RPMI7951 (cell line): ENCODE data around the gene MZT2B. TPM values are rescaled to one million over a fixed set of nuclear protein-coding genes. Genes with fewer than 3 reads are reported as not detected.
"Not testable (repeated sequence)": the region's sequence is repeated elsewhere in the genome, so short reads cannot be mapped to it uniquely, and the experiment has no call there.

Source experiments
- DNase-seq: peaks from one replicate; pipeline ENCODE4 v3.0.0-alpha.2; 2012; ENCODE audit warnings: low read depth
- total RNA-seq: library from RNA; depleted of rRNA; stranded (reverse); fragments of >200 nt; shearing (Covaris generic); gene quantifications from 2 replicates; pipeline ENCODE4 v1.2.3, GENCODE V29; 2014

Gene MZT2B
- total RNA-seq, 1 experiment from 2014 or later, result 192 TPM

DNA sequence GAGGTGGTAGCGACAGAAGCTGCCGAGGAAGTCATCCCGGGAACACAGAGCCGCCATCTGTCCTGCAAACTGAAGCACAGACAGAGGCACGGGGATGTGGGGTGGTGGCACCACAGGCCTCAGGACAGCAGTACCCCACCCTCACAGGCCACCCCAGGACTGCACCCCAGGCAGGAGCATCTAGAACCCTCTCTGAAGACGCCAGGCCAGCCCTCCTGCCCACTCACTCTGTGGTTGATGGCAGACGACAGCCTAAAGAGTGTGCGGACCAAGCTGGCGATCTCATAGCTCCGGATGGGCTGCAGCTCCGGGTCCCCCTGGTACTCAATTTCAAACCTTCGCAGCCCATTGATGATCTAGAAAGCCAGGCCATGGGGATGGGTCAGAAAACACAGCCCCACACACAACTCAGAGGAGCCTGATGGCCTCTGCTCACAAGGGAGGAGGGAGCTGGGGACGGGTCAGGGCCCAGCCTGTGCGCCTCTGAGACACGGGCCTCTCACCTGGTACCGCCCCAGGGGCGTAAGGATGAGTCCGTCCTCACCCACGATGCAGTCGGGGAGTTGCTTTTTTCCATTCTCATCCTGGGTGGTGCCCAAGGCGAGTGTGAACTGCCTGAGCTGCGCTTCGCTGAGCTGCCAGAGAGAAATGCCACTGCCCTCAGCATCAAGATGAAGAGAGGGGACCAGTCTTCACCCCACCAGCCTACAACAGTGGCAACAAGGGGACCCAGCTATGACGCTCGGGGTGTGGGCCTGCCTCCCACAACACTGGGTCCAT is 29.1 kb upstream of the MZT2B start:
- no peak for DNase-seq

DNA sequence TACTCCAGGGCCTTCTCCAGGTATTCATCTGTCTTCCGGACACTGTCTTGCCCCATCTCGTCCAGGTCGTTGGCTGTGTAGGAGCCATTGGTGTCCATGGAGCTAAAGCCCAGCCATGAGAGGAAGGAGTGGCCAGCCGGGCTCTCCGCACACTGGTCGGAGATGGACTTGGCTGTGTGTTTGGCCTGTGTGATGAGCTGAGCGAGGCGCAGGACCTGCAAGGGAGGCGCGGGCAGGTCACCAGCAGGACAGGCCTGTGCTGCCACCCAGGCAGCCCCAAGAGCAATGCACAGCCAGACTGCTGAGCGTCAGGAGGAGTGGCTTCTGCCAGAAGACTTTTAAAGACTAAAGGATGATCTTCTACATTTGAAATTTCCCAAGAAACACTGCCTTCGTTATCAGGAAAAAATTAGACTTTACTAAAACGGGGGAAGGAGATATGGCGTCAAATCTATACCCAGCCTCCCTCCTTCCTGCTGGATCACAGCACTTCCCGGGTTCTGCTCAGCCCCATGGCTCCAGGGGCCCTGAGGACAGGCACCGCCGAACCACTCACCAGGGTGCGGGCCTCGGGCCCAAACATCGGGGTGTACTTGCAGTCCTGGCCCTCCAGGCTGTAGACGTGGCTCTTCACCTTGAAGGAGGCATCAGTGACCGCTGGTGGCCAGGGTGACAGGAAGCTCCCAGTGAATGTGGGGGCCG is 28.2 kb upstream of the MZT2B start:
- not testable (repeated sequence) for DNase-seq

DNA sequence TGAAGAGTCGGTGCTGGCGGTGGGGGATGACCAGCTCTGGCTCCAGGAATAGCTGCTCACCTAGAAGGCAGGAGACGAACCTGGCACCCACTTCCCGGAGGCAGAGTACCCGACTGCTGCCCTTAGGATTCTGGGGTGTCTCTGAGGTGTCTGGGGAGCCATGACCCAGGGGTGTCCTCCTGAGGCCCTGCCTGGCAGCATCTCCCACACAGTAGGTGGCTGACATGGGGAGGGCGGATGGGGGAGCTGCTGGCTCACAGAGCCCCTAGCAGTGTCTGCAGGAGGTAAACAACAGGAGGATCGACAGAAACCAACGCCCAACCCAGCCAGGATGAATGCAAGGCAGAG is 27.7 kb upstream of the MZT2B start:
- DNase-seq, result not testable (repeated sequence)

DNA sequence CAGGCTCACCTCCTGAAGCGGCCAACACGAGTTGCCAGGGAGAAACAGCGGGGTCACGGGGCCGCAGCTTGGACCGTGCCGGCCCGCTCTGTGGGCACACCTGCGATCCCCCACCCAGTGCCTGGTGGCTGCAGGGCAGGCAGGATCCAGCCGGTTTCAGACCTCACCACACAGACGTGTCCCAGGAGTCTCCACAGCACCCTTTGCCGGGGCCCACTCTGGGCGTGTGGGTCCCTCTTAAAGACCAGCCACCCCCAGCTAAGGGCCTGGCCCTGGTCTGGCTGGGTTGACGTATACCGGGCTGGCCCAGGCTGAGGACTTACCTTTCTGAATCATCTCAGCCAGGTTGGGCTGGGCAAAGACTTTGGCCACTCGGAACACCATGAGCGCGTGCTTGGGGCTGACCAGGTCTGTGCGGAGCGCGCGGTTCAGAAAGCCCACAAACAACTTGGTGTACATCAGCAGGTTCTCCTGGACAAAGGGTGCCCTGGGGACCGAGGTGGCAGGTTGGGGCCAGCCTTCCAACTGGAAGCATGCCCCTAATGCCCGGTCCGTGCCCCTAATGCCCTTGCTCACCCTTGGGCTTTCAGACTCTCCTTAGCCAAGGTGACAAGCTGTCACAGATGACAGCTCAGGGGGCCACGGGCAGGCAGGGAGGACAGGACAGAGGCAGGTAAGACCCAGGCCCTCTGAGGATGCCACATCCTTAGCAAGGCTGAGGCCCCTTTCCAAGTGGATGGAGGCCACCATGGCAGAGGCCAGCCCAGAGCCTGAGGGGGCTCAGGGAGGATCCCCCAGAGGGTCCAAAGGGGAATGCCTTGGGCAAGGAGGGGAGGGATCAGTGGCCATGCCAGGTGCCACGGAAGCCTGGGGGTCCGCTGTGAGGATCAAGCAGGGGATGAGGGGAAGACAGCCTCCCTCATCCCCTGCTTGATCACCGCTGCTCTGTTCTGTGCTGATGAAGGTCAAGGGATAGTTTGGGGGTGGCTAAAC is 27.0 kb upstream of the MZT2B start:
- no peak for DNase-seq

DNA sequence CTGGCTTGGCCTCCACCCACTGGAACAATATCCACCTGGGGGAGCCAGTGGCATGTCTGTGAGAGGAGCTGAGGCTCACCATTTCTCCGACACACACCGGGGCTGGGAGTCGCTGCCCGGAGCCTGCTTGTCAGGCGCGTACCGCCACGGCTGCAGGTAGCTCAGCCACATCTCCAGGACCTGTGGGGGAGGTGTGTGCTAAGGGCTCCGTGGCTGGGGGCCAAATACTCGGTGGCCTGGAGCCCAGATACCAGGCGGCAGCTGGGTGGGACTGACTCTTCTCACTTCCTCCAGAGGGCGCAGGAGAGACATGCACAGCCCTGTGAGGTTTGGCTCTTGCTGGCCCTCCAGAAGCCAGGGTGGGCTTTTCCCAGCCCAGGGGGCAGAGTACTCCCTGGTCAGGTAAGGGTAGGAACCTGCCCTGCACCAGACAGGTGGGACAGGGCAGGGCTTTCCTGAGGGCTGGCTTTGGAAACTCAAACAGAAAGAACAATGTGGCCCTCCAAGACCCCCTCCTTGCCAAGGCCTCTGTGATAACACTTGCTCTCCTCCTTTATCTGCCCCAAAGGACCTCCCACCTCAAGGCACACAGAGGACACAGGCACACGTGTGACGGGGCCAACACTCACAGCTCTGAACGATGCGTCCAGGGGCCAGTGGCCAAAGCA is 26.0 kb upstream of the MZT2B start:
- peak; percentile 33 for DNase-seq

DNA sequence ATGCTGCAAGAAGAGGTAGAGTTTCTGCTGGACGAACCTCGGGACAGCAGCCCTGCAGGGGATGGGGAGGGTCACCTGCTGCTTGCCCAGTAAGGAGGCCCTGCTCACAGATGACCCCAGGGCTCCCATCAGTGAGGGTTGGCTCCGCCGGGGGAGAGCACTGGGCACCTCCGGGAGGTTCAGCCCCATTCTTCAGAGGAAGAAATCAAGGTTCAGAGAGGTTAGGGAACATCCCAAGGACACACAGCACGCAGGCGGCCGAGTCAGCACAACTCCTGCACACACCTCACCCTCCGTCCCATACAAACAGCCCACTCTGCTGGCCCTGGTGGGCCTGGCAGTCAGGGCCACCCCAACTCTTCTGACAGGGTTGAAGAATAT is 25.4 kb upstream of the MZT2B start:
- no peak for DNase-seq

DNA sequence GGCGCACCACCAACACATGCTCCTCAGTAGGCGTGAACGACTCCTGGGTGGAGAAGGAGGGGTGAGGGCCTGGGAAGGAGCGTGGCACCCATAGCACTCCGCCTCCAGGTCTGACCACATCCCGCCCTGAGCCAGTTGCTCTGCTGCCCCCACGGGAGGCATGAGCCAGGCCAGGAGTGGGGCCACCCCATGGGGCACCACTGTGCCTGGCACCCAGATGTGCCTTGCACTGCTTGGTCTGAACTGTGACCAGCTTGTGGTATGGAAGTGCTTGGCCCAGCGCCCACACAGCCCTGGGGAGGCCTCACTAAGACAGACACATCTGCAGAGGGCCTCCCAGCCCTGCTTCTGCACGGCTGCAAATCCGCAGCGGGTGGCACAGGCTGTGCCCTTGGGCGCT is 24.7 kb upstream of the MZT2B start:
- DNase-seq, result peak; percentile 35

DNA sequence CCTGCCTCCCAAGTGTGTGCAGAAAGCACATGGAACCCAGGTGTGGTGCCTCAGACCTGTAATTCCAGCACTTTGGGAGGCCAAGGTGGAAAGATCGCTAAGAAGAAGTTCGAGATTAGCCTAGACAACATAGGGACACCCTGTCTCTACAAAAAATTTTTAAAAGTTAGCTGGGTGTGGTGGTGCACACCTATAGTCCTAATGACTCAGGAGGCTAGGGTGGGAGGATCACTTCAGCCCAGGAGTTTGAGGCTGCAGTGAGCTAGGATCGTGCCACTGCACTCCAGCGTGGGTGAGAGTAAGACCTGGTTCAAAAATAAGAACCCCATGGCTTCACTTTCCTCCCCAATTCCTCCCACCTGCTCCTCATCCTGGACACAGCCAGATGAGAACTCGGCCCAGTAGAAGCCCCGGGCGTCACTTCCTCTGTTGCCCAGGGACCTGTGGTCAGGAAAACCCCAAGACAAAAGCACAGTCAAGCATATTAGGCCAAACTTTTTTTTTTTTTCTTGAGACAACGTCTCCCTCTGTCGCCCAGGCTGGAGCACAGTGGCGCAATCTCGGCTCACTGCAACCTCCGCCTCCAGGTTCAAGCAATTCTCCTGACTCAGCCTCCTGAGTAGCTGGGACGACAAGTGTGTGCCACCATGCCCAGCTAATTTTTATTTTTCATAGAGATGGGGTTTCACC is 24.1 kb upstream of the MZT2B start:
- DNase-seq, result peak; percentile 31

DNA sequence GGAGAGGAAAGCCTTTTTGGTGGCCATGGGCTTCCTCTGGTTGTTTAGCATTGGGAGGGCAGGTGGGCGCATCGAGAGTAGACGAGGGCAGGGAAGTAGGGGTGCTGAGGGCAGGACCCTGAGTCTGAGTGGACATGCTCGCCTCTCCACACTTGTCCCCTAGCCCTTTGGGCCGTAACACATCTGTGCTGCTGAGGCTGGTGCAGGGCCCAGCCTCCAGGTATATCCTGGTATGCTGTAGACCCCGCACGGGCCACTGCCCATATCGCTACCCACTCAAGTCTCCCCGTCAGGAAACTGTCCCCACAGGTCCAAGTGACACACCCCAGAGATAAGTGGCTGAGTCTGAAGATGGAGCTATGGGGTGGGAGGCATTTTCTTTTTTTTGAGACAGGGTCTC is 23.4 kb upstream of the MZT2B start:
- no peak for DNase-seq

DNA sequence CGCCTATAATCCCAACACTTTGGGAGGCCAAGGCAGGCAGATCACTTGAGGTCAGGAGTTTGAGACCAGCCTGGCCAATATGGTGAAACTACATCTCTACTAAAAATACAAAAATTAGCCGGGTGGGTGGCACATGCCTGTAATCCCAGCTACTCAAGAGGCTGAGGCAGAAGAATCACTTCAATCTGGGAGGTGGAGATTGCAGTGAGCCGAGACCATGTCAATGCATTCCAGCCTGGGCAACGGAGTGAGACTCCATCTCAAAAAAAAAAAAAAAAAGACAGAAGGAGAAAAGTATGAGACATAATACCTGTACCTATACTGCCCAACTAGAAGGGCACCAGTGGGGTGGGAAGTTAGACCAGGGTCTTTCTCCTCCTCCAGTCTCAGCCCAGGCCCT is 22.7 kb upstream of the MZT2B start:
- DNase-seq, result not testable (repeated sequence)

DNA sequence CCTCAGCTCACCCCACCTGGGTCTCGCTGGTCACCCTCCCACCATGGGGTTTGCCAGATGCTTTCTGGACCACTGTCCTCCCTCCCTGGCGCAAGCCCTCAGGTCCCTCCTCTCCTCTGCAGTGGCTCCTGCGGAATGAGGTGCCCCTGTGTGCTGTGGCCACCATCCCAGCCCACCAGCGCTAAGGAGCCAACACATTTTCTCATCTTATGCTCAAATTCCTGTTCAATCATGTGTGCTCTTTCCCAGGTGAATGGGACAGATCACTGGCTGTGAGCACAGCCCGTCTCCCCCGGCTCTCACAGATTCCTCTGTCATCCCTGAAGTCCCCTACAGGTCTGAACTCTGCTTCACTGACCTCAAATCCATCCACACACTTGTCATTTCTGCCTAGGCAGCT is 21.9 kb upstream of the MZT2B start:
- no peak for DNase-seq

DNA sequence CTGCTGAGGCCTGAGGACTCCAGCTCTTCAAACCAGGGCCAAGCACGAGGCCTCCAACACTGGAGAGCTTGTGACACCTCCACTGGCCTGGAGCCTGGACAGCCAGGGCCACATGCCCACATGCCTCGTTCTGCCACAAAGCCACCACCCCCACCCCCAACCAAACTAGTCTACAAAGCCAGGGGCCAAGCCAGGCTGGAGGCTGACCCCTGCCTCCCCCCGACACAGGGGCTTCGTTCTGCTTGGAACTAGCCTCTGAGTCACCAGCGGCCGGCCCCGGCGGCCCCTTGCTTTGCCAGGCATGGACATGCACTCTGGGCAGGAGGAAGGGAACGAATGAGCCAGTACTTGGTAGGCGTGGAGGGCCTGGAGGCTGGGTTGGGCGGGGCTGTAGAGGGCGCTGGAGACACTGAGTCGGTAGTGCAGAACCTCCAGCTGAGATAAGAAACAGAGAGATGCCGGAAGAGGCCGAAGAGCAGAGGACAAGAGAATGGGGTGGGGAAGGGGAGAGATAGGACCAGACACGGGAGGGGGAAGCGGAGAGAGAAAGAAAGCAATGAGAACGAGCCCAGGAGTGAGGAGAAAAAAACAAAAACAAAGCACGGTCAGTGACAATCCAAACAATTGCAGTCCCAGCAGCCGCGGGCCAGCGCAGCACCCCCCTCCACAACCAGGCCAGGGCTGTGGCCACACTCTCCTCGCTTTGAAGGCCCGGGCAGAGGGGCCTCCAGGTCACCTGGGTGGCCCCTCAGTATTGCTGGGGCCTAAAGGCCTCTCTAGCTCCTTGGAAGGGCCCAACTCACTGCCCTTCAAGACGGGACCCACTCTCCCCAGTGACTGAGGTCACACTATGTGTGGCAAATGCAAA is 21.0 kb upstream of the MZT2B start:
- not testable (repeated sequence) for DNase-seq

DNA sequence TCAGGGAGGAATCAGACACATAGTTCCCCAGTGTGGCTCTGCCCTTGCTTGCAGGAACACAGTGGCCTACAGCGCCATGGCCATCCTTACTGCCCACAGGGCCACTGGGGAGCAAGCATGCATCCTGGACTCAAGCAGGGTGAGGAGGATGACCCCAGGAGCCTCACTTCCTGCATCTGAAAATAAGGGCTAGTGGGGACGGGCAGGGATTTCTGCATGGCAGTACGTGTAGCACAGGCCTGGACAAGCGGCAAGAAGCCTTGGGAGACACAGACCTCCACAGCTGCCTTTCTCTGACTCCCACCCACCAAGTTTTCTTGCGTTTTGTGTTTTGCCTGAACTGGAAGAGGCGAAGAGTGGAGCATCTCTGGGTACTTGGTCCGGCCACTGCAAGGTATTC is 19.6 kb upstream of the MZT2B start:
- not testable (repeated sequence) for DNase-seq

DNA sequence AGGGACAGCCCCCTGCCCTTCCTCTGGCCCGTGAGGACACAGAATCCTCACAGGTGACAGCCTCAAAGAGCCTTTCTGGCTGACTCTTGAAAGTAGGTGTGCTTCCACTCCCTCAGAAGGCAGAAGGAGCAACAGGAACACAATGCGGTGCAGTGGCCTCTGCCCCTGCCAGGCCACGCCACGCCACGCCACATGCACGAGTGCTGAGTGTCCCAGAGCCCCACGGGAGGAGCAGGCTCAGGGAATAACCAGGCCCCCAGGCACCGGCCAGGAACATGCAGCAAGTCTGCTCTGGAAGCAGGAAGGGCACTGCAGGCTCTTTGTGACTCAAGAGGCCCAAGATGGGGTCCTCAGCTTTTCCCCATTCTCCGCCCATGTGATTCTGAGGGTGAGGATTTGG is 19.1 kb upstream of the MZT2B start:
- DNase-seq, result no peak

DNA sequence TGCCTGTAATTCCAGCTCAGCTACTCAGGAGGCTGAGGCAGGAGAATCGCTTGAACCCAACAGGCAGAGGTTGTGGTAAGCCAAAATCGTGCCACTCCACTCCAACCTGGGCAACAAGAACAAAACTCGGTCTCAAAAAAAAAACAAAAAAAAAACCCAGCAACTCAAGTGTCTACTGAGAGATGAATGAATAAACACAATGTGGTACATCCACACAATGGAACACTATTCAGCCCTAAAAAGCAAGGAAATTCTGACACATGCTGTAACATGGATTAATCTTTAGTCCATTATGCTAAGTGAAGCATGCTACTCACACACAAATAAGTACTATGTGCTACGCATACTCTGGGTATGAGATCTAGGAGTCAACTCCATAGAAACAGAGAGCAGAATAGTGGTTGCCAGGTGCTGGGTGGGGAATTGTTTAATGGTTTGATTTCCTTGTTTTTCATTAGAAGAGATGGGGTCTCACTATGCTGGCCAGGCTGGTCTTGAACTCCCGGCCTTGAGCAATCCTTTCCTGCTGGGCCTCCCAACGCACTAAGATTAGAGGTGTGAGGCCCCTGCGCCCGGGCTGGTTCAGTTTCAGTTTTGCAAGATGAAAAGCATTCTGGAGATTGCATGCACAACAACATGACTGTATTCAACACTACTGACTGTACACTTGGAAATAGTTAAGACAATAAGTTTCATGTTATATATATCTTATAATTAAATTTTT is 16.6 kb upstream of the MZT2B start:
- no peak for DNase-seq

DNA sequence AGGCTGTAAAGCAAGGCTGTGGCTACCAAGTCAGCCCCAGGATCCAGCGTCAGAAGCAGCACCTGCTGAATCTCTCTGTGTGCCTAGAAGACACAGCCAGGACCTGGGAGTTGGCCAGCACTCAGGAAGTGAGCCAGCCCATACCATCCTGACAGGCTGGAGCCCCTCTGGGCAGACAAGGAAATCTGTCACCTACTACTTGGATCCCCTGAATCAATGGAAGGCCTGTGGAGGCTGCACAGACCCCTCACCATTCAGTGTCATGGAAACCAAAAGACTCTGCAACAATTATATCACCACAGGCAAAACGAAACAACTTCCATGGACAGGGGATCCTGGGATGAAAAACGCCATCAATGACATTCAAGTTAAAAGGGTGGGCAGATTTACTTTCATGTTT is 15.5 kb upstream of the MZT2B start:
- not testable (repeated sequence) for DNase-seq

DNA sequence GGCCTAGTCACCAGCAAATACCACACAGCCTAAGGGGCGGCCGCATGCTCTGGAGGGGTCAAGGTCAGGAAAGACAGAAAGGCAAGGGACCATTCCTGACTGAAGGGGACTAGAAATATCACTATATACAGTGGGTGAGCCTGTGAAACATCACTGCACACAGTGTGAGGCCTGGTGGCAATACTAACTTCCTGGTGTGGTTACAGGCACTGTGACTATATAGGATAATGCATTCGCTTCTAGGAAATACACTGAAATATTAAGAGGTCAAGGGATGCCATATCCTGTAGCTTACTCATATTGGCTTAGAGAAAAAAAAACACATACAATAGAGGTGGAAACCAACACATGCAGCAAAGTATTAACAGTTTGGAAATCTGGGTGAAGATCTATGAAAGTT is 12.9 kb upstream of the MZT2B start:
- DNase-seq, result not testable (repeated sequence)

DNA sequence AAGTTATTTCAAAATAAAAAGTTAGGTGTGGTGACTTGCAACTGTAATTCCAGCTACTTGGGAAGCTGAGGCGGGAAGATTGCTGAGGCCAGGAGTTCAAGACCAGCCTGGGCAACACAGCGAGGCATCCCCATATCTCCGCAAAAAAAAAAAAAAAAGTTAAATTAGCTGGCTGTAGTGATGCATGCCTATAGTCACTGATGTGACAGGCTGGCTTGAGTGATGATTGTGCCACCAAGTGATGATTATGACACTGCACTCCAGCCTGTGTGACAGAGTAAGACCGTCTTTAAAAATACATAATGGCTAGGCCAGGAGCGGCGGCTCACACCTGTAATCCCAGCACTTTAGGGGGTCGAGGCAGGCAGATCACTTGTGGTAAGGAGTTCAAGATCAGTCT is 12.2 kb upstream of the MZT2B start:
- no peak for DNase-seq

DNA sequence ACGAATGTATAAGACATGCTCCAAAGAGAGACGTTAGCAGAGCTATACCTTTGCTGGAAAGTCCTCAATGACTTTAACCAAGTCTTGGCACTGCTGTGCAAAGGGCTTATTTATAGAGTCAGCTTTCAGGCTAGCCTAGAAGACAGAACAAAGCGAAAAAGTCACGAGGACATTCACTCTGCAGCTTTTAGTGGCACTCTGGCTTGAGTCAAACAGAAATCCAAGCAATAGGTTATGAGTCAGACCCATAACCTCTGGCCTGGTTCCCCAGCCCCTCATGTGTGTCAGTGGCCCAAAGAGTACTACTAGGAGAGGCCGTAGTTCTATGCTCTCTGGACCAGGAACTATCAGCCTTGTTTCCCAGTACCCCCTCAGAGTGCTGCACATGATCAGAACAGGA is 7.2 kb upstream of the MZT2B start:
- not testable (repeated sequence) for DNase-seq
